GM19324 (cell line): ENCODE results near the gene STK10.

Experiments used
- ATAC-seq: cut with Tn5 transposase; IDR thresholded peaks from one replicate; pipeline ENCODE4 v1.9.1; 2021; ENCODE audit warnings: mild to moderate bottlenecking, moderate library complexity; ENCODE audit not compliant: unreplicated experiment, low FRiP score

STK10 gene

DNA sequence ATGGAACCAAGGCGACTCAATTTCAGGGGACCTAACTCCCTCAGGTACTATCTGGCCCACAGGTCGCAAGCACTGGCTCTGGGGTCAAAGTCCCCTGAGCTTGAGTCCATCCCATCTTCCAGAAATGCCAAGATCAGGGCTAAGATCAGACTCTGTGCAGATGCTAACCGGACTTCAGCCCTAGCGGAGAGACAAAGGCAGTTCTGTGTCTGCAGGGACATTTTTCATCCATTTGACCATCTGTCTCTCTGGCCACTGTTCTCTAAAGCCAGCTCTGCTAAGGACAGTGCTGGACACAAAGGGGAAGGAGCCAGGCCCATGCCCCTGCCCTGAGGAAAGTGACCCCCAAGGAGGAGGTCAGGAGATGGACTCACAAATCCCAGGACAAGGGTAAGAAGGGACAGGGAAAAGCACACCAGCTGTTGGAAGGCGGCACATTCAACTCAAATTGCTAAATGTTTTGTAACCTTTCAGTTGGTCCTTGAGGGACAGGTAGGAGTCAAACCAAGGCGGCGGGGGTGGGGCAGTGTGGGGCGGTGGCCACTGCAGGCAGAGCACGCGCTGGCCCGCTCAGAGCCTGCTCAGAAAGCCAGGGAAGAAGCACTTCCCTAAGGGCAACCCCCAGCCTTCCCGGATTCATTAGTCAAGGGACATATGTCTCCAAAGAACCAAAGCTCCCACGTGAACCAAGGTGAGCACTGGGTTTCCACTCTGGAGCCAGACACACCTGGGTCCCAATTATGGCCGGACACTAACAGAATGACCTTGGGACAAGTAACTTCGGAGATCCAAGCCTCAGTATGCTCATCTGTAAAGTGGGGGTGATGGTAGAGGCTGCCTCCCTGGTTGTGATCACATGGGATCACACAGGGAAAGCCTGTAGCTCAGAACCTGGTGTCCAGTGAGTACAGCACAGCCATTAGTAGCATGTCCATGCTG is 42.8 kb downstream of the STK10 start:
- no peak for ATAC-seq

DNA sequence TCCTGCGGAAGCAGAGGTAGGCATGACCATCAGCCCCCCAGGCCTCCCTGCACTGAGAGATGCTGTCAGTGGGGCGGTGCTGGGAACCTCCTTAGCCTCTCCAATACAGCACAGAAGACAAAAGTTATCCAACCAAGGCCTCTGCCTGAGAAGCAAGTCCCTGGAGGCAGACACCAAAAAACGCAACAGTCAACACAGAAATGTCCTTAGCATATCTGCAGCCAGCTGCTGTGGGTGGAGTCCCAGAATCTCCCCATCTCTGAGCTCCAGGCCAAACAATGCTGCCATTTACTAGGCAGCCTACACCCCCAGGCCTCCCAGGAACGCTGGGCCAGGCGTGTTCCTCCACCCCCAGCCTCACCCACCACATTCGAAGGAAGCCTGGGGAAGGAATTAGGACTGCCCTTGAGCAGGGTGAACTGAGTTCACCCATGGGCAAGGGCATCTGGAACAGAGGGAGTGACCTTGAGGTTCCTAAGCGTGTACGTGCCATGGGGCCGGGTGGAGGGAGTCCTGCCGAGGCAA is 43.7 kb downstream of the STK10 start:
- ATAC-seq, result no peak

DNA sequence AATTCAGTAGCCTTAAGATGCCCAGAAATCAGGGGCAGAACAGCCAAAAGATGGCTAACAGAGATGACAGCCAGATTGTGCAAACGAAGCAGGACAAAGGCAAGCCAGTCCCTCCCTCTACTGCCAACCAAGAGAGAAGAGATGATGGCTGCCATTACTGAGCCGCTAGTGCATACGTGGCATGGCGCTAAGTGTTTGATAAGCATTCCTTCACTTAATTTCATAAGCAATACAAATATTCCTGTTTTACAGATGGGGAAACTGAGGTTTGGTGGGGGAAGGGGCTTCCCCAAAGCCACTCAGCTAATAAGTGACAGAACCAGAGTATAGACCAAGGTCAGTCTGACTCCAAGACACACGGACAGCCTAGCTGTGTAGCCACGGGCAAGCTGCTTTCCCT is 44.1 kb downstream of the STK10 start:
- no peak for ATAC-seq

DNA sequence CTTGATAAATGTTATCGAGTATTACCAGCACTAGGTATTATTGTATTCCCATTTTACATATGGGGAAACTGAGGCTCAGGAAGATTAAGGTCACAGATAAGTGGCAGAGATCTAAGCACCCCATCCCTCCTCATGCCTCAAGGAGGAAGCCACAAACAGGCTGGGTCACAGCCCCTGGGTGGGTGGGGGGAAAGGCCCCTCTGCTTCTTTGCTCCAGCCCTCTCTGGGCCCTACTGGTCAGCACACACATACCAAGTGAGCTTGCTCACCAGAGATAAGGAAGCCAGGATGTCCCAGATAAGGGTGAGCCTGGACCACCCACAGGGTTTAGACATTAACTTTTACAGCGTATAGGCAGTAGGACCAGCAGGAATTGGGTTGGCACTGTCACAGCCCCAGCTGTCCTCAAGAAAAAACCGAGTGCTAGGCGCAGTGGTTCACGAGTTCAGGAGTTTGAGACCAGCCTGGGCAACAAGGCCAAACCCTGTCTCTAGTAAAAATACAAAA is 45.3 kb downstream of the STK10 start:
- no peak for ATAC-seq

DNA sequence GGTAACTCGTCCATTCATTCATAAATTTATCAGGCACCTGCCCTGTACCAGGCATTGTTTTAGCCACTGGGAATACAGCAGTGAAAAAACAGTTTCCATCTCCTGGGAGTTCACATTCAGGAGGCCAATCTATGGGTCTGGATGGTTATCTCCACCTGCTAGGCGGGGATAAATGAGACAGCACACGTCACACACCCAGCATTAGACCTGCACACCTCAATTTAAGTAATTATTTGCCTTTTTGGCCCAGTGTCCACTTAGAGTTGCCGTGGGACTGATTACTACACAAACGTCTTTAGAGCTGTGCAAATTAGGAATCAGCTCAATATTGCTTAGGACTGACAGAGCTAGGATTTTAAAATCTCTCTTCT is 46.1 kb downstream of the STK10 start:
- ATAC-seq, result no peak

DNA sequence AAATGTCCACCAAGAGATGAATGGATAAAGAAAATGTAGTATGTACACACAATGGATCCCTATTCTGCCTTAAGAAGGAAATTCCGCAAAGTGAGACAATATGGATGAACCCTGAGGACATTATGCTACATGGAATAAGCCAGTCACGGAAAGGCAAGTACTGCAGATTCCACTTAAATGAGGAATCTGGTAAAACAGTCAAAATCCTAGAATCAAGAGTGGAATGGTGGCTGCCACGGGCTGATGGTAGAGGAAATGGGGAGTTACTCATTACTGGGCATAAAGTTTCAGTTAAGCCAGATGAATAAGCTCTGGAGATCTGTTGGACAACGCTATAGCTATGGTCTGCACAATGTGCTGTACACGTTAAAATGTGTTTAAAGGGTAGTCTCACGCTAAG is 47.2 kb downstream of the STK10 start:
- ATAC-seq, result no peak

DNA sequence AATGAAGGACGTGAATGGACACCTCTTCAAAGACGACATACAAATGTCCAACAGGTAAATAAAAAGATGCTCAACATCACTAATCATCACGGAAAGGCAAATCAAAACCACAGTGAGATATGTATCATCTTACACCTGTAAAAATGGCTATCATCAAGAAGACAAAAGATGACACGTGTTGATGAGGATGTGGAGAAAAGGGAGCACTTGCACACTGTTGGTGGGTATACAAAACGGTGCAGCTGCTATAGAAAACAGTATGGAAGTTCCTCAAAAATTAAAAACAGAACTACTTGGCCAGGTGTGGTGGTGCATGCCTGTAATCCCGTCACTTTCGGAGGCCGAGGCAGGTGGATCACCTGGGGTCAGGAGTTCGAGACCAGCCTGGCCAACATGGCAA is 47.9 kb downstream of the STK10 start:
- no peak for ATAC-seq

DNA sequence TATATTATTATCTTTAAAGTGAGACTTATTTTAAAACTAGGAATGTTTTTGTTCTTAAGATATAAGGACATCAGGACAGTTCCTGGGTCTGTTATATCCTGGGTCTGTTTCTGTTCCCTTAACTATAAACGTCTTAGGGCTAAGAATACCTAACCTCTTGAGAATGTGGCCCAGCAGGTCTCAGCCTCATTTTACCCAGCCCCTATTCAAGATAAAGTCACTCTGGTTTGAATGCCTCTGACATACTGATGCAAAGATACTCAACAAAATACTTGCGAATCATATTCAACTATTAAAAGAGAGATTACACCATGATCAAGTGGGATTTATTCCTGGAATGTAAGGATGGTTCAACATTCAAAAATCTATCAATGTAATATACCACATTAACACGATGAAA is 51.0 kb downstream of the STK10 start:
- no peak for ATAC-seq

DNA sequence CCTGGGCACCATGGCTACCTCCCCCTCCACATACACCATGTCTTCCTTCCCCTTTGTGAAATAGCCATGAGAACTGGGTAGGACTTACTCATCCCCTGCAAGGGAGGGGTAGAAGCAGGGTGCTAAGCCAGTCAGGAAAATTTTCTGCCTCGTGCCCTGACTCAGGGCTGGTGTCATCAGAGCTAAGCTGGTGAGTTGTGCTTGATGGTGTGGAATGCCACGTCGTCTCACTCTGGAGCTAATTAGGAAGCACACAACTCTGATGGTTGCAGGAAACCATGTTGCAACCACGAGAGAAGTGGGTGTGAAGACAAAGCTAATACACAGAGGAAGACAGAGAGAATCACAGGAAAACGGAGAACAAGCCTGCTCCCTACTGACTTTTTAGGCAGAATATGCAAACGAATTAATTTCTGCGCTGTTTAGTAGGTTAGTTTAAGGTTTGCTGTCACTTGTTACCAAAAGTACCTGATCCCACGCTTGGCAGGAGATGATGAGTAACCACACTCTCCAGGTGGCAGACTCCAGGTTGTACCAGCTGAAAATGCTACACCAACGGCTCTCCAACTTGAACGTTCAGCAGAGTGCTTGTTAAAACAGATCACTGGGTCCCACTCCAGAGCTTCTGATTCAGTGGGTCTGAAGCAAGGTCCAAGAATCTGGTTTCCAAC is 54.5 kb downstream of the STK10 start:
- ATAC-seq, result no peak

DNA sequence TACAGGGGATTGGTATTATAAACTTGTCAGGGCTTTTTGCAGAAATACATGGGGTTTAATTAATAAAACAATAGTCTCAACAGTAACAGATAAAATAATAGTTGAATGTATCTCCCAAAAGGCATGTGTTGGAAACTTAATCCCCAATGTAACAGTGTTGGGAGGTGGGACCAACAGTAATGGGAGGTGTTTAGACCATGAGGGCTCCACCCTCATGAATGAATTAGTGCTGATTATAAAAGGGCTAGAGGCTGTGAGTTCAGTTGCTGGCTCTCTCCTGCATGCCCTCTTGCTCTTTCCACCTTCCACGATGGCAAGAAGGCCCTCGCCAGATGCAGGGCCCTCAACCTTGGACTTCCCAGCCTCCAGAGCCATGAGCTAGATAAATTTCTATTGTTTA is 56.3 kb downstream of the STK10 start:
- no peak for ATAC-seq

DNA sequence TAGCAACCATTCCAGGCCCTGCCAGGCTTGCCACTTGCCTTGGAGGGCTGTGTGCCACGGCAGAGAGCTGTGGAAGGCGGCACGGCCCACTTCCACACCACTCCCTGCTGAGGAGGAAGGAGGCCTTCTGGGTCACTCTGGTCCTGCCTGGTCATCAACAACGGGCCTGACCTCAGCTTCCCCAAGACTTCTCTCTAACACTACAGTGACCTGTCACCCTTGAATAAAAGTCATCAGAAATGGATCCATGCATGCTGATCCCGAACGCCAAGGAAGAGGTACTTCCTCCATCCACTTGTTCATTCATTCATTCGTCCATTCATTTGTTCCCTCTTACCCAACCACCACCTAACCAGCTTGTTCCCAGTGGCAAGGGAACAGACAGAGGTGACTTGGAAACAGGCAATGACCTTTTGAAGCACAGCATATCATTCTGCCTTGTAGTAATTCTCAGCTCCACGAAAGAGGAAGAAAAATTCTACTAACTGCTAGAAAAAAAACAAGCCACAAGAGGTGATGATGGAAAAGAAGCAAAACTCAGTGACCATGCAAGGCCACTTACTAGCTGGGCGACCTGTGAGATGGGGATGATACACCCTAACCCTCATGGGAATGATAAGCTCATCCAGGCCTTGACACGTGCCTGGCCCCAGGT is 58.6 kb downstream of the STK10 start:
- no peak for ATAC-seq

DNA sequence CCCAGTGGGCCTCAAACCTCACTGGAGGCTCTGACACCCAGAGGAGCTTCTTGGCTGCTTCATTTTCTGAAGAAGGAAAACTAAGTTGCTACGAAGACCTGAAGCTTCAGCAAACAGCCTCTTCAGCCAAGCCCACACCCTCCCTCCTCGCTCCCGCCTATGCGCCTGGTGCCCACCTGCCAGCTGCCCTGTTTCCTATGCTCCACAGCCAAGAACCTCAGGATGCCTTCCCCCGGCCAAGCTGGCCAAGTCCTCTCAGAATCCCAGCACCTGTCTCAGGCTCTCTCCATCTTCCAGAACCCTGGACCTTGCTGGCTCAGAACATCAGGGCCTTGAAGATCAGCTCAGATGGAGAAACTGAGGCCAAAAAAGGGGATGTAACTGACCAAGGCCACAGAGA is 60.4 kb downstream of the STK10 start:
- ATAC-seq, result no peak

DNA sequence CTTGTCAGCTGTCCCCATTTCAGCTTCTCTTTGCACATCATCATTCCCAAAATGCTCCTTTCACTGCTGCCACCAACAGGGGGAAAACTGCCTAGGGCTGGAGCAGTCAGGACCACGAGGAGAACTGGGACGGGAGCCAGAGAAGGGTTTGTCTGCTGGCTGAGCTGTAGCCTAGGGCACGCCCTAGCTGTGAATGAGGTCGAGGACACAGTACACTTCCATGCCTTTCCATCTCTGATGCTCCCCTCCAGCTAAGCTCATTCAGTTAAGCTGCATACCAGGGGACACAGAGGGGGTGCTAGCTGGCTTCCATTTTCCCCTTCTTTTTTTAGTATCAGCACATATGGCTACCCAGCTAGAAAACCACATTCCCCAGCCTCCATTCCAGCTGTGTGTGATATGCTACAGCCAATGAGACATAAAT is 64.7 kb downstream of the STK10 start:
- no peak for ATAC-seq

DNA sequence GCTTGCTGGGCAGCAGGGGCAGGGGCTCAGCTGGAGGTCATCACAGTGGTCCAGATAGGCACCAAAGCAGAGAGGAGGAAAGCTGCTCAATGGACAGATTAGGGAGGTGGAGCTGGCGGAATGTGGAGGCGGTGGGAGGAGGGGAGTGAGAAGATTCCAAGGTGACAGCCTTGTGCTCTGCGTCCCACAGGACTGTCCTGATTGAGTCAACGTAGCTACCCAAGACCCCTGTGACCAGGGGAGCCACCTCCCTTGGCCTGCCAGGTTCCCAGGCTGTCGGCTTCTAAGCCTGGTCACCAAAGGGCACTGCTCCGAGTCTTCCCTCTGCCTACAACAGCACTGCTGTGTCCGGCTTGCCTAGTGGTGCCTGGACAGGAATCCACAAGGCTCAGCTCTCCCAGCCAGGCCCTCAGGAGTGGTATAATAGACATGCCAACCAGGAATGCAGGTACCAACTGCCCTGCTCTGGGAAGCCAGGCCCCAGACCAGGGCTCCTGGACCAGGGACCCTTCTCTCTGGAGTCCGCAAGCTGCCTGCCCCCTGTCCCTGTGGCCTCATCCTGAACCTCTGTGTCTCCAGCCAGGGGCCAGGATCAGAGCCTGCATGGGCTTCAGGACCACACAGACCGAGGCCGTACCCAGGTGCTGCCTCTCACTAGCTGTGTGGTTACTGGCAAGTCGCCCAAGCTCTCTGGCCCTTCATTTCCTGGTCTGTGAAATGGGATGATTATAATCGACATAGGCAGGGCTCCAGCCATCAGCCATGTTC is 67.9 kb downstream of the STK10 start:
- no peak for ATAC-seq

DNA sequence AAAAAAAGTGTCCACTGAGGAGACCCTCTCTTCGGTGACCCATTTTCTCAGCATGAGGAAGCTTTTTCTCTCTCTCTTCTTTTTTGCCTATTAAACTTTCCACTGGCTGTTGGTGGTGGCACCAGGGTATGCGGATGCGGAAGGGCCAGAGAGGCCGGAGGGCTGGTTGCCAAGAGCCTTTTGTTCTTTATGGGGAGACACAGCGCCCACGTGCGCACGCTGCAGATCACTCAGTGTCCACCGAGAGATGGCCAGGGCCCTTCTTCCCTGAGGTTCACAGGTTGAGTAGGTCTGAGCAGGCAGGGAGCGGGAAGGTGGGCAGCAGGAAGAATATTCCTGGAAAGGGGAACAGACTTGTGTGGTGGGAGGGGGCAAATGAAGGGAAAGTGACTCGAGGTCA is 69.1 kb downstream of the STK10 start:
- ATAC-seq, result no peak

DNA sequence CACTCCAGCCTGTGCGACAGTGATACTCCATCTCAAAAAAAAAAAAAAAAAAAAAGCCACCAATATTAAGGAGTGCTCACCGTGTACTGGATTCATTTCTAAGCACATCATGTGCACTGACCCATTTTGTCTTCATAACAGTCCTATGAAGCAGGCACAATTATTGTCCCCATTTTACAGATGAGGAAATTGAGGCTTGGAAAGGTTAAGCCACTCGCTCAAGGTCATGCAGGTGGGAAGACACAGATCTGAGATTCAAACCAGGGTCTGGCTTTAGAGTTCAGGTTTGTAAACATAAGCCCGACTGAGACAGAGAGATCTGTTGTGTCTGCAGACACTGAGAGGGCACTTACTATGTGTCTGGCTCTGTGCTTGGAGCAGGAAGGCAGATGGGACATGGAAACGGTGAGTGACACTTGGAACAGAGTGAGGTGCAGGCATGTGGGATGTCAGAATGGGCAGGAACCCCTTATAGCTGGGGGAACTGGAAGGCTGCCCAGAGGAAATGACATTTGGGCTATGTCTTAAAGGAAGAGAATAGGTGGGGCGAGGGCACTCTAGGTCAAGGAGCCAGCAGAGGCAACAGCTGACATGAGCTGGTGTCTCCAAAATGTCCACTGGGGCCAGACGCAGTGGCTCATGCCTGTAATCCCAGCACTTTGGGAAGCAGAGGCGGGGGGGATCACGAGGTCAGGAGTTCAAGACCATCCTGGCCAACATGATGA is 69.9 kb downstream of the STK10 start:
- ATAC-seq, result no peak

DNA sequence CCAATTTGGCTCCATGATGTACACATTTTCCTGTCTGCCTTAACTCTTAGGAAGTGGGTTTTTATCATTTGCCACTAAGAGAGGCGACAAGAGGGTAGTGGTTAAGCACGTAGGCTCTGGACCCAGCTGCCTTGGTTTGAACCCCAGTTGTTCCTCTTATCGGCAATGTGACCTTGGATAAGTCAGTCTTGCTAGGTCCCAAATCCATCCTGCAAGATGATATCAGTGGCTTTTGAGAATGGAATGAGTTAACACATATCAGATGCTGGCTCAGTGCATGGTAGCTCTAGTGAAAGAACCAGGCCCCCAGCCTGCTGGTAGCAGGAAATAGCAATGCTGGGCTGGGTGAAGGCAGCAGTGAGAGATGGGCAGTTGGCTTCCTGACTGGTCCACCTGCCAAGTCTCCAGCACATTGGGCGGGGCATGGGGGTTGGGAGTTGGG is 72.5 kb downstream of the STK10 start:
- no peak for ATAC-seq

DNA sequence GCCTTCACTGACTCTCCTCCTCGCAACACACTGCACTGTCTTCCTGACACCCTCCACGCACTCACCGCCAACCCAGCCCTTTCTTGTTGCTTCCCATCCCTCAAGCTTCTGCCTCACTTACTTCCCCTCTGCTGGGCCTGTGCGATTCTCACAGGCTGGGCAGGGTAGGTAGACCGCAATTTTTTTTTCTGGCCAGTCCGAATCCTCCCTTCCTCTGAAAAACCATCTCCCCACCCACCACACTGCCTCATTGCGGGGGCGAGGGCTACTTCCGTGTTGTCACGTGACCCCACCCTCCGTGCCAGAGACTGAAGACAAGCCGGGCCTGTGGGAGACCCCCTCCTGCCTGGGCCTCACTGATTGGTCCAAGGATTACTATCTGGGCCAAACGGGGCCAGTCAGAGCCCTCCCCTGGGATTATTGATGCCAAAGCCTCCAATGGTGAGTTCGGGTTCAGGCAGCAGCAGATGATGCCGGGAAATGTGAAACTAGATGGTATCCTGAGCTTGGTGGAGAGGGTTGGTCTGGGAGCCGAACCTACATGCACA is 73.1 kb downstream of the STK10 start:
- ATAC-seq, result peak; percentile 64

DNA sequence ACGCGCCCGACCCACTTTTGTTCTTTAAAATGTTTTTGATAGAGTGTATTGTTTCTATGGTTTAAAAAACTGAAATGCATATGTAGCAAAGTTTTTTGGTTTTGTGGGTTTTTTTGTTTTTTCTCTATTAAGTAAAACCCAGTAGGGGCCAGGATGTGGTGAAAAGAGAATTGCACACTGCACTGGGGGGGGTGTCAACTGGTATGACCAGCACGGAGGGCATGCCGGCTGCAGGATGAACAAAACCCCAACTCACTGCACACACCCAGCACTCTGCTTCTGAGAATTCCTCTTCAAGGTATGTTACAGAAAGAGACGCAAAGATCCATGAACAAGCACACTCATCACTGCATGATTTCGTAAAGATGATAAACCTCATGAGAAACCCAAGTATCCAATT is 75.0 kb downstream of the STK10 start:
- no peak for ATAC-seq
